Breast epithelium (tissue), 3 donors: ENCODE results near the gene ARMC12.

Experiments used
- POLR2AphosphoS5 ChIP-seq, 3 donors: sonication (generic); formaldehyde crosslinking; IDR thresholded peaks; one replicate each; pipeline ENCODE4 v1.6.1; 2017; ENCODE audit warnings: antibody characterized with exemption in 3 of 3
- TF ChIP-seq, protein P1 (sequence below), 3 donors: fragments of 450-650 bp; IDR thresholded peaks; one replicate each; pipeline ENCODE4 v1.5.1; 2016 to 2017; ENCODE audit warnings: antibody characterized with exemption in 3 of 3, mild to moderate bottlenecking in 3 of 3, moderate library complexity in 3 of 3

DNA sequence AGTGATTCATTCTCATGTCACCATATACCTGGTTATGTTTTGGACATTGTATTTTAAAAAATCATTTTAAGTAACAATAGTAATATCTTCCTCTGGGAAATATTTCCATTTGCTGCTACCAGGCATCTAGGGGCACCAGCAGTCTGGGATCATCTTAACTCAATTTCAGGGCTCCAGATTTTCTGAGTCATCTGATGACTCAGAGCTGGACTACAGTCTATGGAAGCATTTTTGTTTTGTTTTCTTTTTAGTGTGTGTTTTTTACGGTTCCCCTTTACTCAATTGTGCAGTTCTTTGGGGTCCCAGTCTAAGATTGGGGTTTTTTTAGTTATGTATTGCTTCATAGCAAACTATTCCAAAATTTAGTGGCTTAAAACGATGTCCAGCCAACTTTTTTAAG lies 42.4 kb upstream of the ARMC12 start:
- TF ChIP-seq, protein P1, sequence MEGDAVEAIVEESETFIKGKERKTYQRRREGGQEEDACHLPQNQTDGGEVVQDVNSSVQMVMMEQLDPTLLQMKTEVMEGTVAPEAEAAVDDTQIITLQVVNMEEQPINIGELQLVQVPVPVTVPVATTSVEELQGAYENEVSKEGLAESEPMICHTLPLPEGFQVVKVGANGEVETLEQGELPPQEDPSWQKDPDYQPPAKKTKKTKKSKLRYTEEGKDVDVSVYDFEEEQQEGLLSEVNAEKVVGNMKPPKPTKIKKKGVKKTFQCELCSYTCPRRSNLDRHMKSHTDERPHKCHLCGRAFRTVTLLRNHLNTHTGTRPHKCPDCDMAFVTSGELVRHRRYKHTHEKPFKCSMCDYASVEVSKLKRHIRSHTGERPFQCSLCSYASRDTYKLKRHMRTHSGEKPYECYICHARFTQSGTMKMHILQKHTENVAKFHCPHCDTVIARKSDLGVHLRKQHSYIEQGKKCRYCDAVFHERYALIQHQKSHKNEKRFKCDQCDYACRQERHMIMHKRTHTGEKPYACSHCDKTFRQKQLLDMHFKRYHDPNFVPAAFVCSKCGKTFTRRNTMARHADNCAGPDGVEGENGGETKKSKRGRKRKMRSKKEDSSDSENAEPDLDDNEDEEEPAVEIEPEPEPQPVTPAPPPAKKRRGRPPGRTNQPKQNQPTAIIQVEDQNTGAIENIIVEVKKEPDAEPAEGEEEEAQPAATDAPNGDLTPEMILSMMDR (IDR thresholded peaks at IDR 0.05) = no peak
- no peak for TF ChIP-seq POLR2AphosphoS5 (IDR thresholded peaks at IDR 0.05)
